Left ventricle myocardium inferior (tissue), 1 donor: Measurements from ENCODE around the gene NCKAP5L. TPM values are rescaled to one million over a fixed set of nuclear protein-coding genes. Genes with fewer than 3 reads are reported as not detected.
A peak's percentile ranks its signal among the peaks of the same experiment; 100 is the strongest.
"Not testable (repeated sequence)": the region's sequence is repeated elsewhere in the genome, so short reads cannot be mapped to it uniquely, and the experiment has no call there.

ENCODE experiments used
- DNase-seq: peaks from one replicate; pipeline ENCODE4 v3.0.0-alpha.2; 2020
- H3K27ac ChIP-seq: fragments of 200-600 bp; replicated peaks from 2 replicates; pipeline ENCODE4 v1.8.0; 2021
- H3K27me3 ChIP-seq: fragments of 200-600 bp; 2 replicates; pipeline ENCODE4 v1.8.0; 2021; ENCODE audit warnings: low read depth
- H3K36me3 ChIP-seq: fragments of 200-600 bp; 2 replicates; pipeline ENCODE4 v1.8.0; 2021
- H3K4me1 ChIP-seq: fragments of 200-600 bp; 2 replicates; pipeline ENCODE4 v1.8.0; 2021
- H3K4me3 ChIP-seq: fragments of 200-600 bp; 2 replicates; pipeline ENCODE4 v1.8.0; 2021; ENCODE audit warnings: mild to moderate bottlenecking, moderate library complexity
- H3K9me3 ChIP-seq: fragments of 200-600 bp; replicated peaks from 2 replicates; pipeline ENCODE4 v1.8.0; 2021
- CTCF ChIP-seq: fragments of 200-600 bp; IDR thresholded peaks from 2 replicates; pipeline ENCODE4 v1.8.0; 2021; ENCODE audit warnings: antibody characterized with exemption, mild to moderate bottlenecking, borderline replicate concordance
- intact Hi-C: fragments of 100-400 bp; cut with micrococcal nuclease; formaldehyde crosslinking; loops from one replicate; pipeline ENCODE4 v1.11.0; 2022
- total RNA-seq: library from RNA; stranded (reverse); fragmentation: NEBNext Ultra II Directional; extraction: Animal tissue kit (Norgen Biotek cat#: 25700); gene quantifications from one replicate; pipeline ENCODE4 v1.2.1, GENCODE V29; 2021
- donor health status: DM: no; HTN: yes; CAD: no; lungs with severe emphysema.

NCKAP5L gene
- total RNA-seq, 1 donor from 2014 or later: 25.5 TPM

- intact Hi-C loops: no loop called here
- Histone ChIP-seq H3K36me3 (no peaks in the 10 kb centered on the region), H3K27ac (no peak overlapping the region), H3K4me3 (no peak overlapping the region), H3K4me1 (peaks cover 25% of the 10 kb centered on the region), H3K27me3 (peaks cover 12% of the 10 kb centered on the region), H3K9me3 (no peaks in the 10 kb centered on the region)
- no peak for TF ChIP-seq CTCF
- no peak for DNase-seq
Measured at GRCh38 chr12:49874142-49874897, 46.1 kb upstream of the NCKAP5L start.

GRCh38 chr12:49873361-49873934, 45.2 kb upstream of the NCKAP5L start:
- no peak overlapping the region for H3K4me3 ChIP-seq
- intact Hi-C loops: no loop called here
- no peak overlapping the region for H3K27ac ChIP-seq
- DNase-seq: peak; percentile 30
- peaks cover 12% of the 10 kb centered on the region for H3K27me3 ChIP-seq
- H3K36me3 ChIP-seq: no peaks in the 10 kb centered on the region
- TF ChIP-seq CTCF: no peak
- no peaks in the 10 kb centered on the region for H3K9me3 ChIP-seq
- peaks cover 34% of the 10 kb centered on the region for H3K4me1 ChIP-seq

GRCh38 chr12:49872781-49873181, 44.6 kb upstream of the NCKAP5L start:
- intact Hi-C loops: no loop called here
- no peak for DNase-seq
- no peak overlapping the region for H3K4me3 ChIP-seq
- no peaks in the 10 kb centered on the region for H3K9me3 ChIP-seq
- peaks cover 12% of the 10 kb centered on the region for H3K27me3 ChIP-seq
- H3K27ac ChIP-seq: peak overlapping the region; percentile 19
- peaks cover 41% of the 10 kb centered on the region for H3K4me1 ChIP-seq
- no peaks in the 10 kb centered on the region for H3K36me3 ChIP-seq
- TF ChIP-seq CTCF: no peak

- intact Hi-C loops: no loop called here
- no peak for DNase-seq
- TF ChIP-seq CTCF: no peak
- Histone ChIP-seq H3K9me3 (no peaks in the 10 kb centered on the region), H3K4me3 (no peak overlapping the region), H3K27ac (no peak overlapping the region), H3K36me3 (no peaks in the 10 kb centered on the region), H3K27me3 (peaks cover 12% of the 10 kb centered on the region), H3K4me1 (peaks cover 45% of the 10 kb centered on the region)
Measured at GRCh38 chr12:49872381-49872780, 44.2 kb upstream of the NCKAP5L start.

GRCh38 chr12:49871811-49872251, 43.6 kb upstream of the NCKAP5L start:
- peaks cover 50% of the 10 kb centered on the region for H3K4me1 ChIP-seq
- H3K27me3 ChIP-seq: peaks cover 12% of the 10 kb centered on the region
- H3K36me3 ChIP-seq, H3K4me3 ChIP-seq, H3K9me3 ChIP-seq, intact Hi-C loops, DNase-seq, H3K27ac ChIP-seq: not testable (repeated sequence)

- H3K4me1 ChIP-seq: peaks cover 51% of the 10 kb centered on the region
Measured at GRCh38 chr12:49871263-49871561, 43.0 kb upstream of the NCKAP5L start.

More at GRCh38 chr12:49871263-49871561, 43.0 kb upstream of the NCKAP5L start:
- no peak overlapping the region for H3K27ac ChIP-seq
- no peak for TF ChIP-seq CTCF
- H3K9me3 ChIP-seq: no peaks in the 10 kb centered on the region
- DNase-seq: no peak
- peaks cover 13% of the 10 kb centered on the region for H3K27me3 ChIP-seq
- intact Hi-C loops: no loop called here
- no peaks in the 10 kb centered on the region for H3K36me3 ChIP-seq
- H3K4me3 ChIP-seq: no peak overlapping the region
